Measurements from ENCODE around the gene MROH2A.

DNA sequence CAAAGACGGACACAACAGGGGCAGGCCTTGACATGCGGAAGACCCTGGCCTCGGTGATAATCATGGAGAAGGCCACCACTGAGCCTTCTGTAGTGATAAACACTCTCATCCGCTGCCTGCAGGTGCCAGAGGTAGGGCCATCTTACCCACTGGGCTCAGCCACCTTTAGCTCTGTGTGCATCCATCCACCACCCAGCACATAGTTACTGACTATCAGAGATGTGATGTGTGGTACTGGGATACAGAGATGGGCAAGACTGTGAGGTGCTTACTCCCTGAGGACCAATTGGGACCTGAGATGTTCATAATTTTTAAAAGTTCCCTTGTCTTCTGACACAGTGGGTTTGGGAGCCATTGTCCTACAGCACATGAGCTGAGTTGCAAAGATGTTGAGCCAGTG, 1.6 kb downstream of the MROH2A start:
- TF ChIP-seq, protein P1, sequence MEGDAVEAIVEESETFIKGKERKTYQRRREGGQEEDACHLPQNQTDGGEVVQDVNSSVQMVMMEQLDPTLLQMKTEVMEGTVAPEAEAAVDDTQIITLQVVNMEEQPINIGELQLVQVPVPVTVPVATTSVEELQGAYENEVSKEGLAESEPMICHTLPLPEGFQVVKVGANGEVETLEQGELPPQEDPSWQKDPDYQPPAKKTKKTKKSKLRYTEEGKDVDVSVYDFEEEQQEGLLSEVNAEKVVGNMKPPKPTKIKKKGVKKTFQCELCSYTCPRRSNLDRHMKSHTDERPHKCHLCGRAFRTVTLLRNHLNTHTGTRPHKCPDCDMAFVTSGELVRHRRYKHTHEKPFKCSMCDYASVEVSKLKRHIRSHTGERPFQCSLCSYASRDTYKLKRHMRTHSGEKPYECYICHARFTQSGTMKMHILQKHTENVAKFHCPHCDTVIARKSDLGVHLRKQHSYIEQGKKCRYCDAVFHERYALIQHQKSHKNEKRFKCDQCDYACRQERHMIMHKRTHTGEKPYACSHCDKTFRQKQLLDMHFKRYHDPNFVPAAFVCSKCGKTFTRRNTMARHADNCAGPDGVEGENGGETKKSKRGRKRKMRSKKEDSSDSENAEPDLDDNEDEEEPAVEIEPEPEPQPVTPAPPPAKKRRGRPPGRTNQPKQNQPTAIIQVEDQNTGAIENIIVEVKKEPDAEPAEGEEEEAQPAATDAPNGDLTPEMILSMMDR (IDR thresholded peaks at IDR 0.05) = no peak
- TF ChIP-seq POLR2A (IDR thresholded peaks at IDR 0.05) (no peak), EP300 (IDR thresholded peaks at IDR 0.05) (no peak)

Data from tibial nerve (tissue), 4 donors.